Neural crest cell (in vitro differentiated cells): ENCODE measurements around the gene STK17B. TPM values are rescaled to one million over a fixed set of nuclear protein-coding genes. Genes with fewer than 3 reads are reported as not detected.

ENCODE experiments used
- DNase-seq: peaks from one replicate; pipeline ENCODE4 v3.0.0; 2021; ENCODE audit warnings: low read depth, mixed read lengths, low spot score
- H3K27ac Mint-ChIP-seq: one replicate; pipeline ENCODE4 v1.8.0; 2021; ENCODE audit warnings: mild to moderate bottlenecking, mixed read lengths; ENCODE audit not compliant: unreplicated experiment
- H3K27me3 Mint-ChIP-seq: 2 replicates; pipeline ENCODE4 v1.8.0; 2021; ENCODE audit warnings: low read depth, mild to moderate bottlenecking, mixed read lengths
- H3K36me3 Mint-ChIP-seq: 2 replicates; pipeline ENCODE4 v1.8.0; 2021; ENCODE audit warnings: low read depth, mild to moderate bottlenecking, mixed read lengths
- H3K4me1 Mint-ChIP-seq: 2 replicates; pipeline ENCODE4 v1.8.0; 2021; ENCODE audit warnings: mixed read lengths
- H3K4me3 Mint-ChIP-seq: one replicate; pipeline ENCODE4 v1.8.0; 2021; ENCODE audit warnings: mild to moderate bottlenecking, mixed read lengths
- H3K9me3 Mint-ChIP-seq: 2 replicates; pipeline ENCODE4 v1.8.0; 2021; ENCODE audit warnings: mixed read lengths
- total RNA-seq: library from RNA; stranded (reverse); gene quantifications from 2 replicates; pipeline ENCODE4 v1.2.1, GENCODE V29; 2021
- TF ChIP-seq, protein P1 (sequence below): fragments of 200-600 bp; sonication (generic); conservative IDR thresholded peaks from 2 replicates; pipeline ENCODE4 v1.5.0; 2021; ENCODE audit warnings: antibody characterized with exemption, mild to moderate bottlenecking

STK17B gene
- total RNA-seq, 1 donor from 2014 or later: 7.3 TPM

DNA sequence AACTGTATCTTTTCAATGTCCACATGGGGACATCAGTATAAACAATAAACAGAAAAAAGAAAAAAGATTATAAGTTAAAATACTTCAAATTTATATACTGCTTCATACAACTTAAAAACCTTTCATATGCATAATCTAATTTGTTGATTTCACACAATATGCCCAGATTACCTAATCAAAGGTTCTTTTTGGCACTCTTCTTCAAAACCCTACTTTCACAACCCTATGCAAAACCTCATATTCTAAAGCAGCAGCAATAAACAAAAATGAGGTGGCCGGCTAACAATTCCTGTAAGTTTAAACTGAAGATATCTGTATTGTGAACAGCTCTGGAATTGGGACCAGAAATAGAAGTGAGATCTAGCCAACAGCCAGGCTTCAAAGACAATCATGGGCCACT is 28.6 kb downstream of the STK17B start:
- Mint-ChIP-seq H3K9me3 (no peaks in the 10 kb centered on the region), H3K4me1 (no peaks in the 10 kb centered on the region), H3K27me3 (no peaks in the 10 kb centered on the region), H3K27ac (no peak overlapping the region), H3K36me3 (peaks cover 8% of the 10 kb centered on the region), H3K4me3 (no peak overlapping the region)
- no peak for DNase-seq
- TF ChIP-seq, protein P1, sequence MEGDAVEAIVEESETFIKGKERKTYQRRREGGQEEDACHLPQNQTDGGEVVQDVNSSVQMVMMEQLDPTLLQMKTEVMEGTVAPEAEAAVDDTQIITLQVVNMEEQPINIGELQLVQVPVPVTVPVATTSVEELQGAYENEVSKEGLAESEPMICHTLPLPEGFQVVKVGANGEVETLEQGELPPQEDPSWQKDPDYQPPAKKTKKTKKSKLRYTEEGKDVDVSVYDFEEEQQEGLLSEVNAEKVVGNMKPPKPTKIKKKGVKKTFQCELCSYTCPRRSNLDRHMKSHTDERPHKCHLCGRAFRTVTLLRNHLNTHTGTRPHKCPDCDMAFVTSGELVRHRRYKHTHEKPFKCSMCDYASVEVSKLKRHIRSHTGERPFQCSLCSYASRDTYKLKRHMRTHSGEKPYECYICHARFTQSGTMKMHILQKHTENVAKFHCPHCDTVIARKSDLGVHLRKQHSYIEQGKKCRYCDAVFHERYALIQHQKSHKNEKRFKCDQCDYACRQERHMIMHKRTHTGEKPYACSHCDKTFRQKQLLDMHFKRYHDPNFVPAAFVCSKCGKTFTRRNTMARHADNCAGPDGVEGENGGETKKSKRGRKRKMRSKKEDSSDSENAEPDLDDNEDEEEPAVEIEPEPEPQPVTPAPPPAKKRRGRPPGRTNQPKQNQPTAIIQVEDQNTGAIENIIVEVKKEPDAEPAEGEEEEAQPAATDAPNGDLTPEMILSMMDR: no peak

DNA sequence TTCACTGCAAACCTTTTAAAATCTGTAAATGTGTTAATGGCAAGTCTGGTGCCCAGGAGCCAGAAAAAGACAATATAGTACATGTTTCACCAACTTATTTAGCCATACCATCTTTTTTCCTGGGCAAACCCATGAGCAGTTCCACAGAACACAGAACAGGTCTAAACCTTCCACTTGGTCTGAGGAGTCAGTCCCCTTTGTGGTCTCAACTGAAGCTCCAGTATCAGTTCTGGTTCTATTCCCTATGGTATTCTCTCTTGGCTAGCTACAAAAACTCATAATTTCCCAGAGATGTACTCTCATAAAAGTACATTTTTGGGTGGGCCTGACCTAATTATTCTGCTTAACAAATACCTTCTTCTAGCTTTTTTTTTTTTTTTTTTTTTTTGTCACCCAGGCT is 31.2 kb downstream of the STK17B start:
- Mint-ChIP-seq H3K27ac (no peak overlapping the region), H3K36me3 (peaks cover 24% of the 10 kb centered on the region), H3K4me3 (no peak overlapping the region), H3K9me3 (peaks cover 2% of the 10 kb centered on the region), H3K27me3 (no peaks in the 10 kb centered on the region), H3K4me1 (no peaks in the 10 kb centered on the region)
- no peak for DNase-seq
- TF ChIP-seq, protein P1: no peak

GRCh38 chr2:196137271-196137670 is 34.1 kb downstream of the STK17B start:
- no peak overlapping the region for H3K4me3 Mint-ChIP-seq
- H3K4me1 Mint-ChIP-seq: no peaks in the 10 kb centered on the region
- H3K27me3 Mint-ChIP-seq: no peaks in the 10 kb centered on the region
- no peak for DNase-seq
- no peak overlapping the region for H3K27ac Mint-ChIP-seq
- H3K9me3 Mint-ChIP-seq: peaks cover 6% of the 10 kb centered on the region
- peaks cover 40% of the 10 kb centered on the region for H3K36me3 Mint-ChIP-seq
- TF ChIP-seq, protein P1: no peak

DNA sequence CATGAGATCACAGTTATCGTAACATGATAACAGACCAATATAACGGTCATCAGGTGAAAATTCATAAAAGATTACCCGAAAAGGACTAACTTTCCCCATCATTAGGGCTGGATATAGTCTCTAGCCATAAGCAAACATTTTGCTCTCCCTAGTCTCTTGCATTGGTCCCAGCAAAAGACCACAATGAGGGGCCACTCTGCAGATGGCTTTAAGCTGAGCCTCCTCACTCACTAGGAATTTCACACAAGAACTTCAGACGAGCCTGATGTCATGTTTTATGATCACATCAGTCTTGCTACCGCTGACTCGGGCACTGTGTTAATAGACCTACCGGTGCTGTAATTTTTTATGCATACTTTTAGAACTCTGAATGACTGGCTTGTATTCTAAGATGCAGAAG is 35.2 kb downstream of the STK17B start:
- TF ChIP-seq, protein P1: no peak
- no peak for DNase-seq
- H3K36me3 Mint-ChIP-seq: peaks cover 48% of the 10 kb centered on the region
- no peaks in the 10 kb centered on the region for H3K4me1 Mint-ChIP-seq
- H3K9me3 Mint-ChIP-seq: peaks cover 13% of the 10 kb centered on the region
- H3K27me3 Mint-ChIP-seq: no peaks in the 10 kb centered on the region
- H3K27ac Mint-ChIP-seq: no peak overlapping the region
- no peak overlapping the region for H3K4me3 Mint-ChIP-seq

- no peak overlapping the region for H3K4me3 Mint-ChIP-seq
- H3K4me1 Mint-ChIP-seq: no peaks in the 10 kb centered on the region
- peaks cover 44% of the 10 kb centered on the region for H3K36me3 Mint-ChIP-seq
- no peaks in the 10 kb centered on the region for H3K27me3 Mint-ChIP-seq
- H3K27ac Mint-ChIP-seq: no peak overlapping the region
- H3K9me3 Mint-ChIP-seq: peaks cover 18% of the 10 kb centered on the region
- no peak for DNase-seq
- TF ChIP-seq, protein P1: no peak
Measured at GRCh38 chr2:196131949-196132925, 39.1 kb downstream of the STK17B start.
